Superior temporal gyrus (tissue), 1 donor: ENCODE measurements around the gene PPP1R37.

Experiments used
- DNase-seq: peaks from one replicate; pipeline ENCODE4 v3.0.0-alpha.2; 2016; ENCODE audit errors: extremely low spot score

The PPP1R37 gene

GRCh38 chr19:45092747-45093678, at the start of gene PPP1R37:
Gene PPP1R37 (plus strand): TSS chr19:45093179. CDS start chr19:45093326, 147 bp downstream.
- peak; percentile 96 for DNase-seq

- peak; percentile 96 for DNase-seq
These were observed 47.2 kb upstream of the PPP1R37 start for GRCh38 chr19:45045671-45046353.

- DNase-seq: no peak
These were observed 46.6 kb upstream of the PPP1R37 start for GRCh38 chr19:45046355-45046754.

GRCh38 chr19:45047188-45047797, 45.7 kb upstream of the PPP1R37 start:
- DNase-seq: peak; percentile 20

- DNase-seq: peak; percentile 17
These were observed 43.8 kb upstream of the PPP1R37 start for GRCh38 chr19:45049073-45049736.

- no peak for DNase-seq
These were observed 42.9 kb upstream of the PPP1R37 start for GRCh38 chr19:45050036-45050435.

- DNase-seq: no peak
These were observed 40.9 kb upstream of the PPP1R37 start for GRCh38 chr19:45051929-45052579.

- DNase-seq: no peak
These were observed 36.1 kb upstream of the PPP1R37 start for GRCh38 chr19:45056831-45057230.

- no peak for DNase-seq
These were observed 35.5 kb upstream of the PPP1R37 start for GRCh38 chr19:45057444-45057843.

- DNase-seq: no peak
These were observed 34.3 kb upstream of the PPP1R37 start for GRCh38 chr19:45058622-45059159.

GRCh38 chr19:45059258-45059965, 33.6 kb upstream of the PPP1R37 start:
- peak; percentile 94 for DNase-seq

GRCh38 chr19:45061965-45062364, 31.0 kb upstream of the PPP1R37 start:
- no peak for DNase-seq

GRCh38 chr19:45063851-45064801, 28.9 kb upstream of the PPP1R37 start:
- no peak for DNase-seq

GRCh38 chr19:45066921-45067661, 25.9 kb upstream of the PPP1R37 start:
- no peak for DNase-seq

GRCh38 chr19:45068041-45068440, 24.9 kb upstream of the PPP1R37 start:
- DNase-seq: no peak

- DNase-seq: no peak
These were observed 23.9 kb upstream of the PPP1R37 start for GRCh38 chr19:45069056-45069455.

GRCh38 chr19:45070214-45070613, 22.8 kb upstream of the PPP1R37 start:
- no peak for DNase-seq

GRCh38 chr19:45070861-45071544, 22.0 kb upstream of the PPP1R37 start:
- DNase-seq: no peak
